ENCODE measurements around the gene KCNJ5. TPM values are rescaled to one million over a fixed set of nuclear protein-coding genes. Genes with fewer than 3 reads are reported as not detected.

The KCNJ5 gene
- total RNA-seq, 4 donors from 2014 or later: 0.31 to 3.2 (median 0.71) TPM

DNA sequence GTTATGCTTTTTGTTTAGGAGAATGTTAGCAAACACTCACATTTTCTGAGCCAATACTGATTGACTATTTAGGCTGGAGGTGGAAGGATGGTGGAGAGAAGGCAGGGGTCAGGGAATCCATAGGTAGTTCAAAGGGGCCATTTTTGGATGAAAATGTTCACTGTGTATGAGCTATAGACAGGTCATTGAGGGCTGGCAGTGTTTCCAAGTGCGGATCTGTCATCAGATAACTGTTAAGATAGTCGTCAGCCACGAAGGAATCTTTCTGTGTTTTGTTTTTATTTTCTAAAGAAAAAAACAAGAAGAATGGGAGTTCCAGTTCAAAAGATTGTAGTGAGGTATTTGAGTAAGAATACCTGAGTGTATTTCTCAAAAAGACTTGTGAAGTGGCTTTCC, 3.1 kb downstream of the KCNJ5 start:
- no peak for ATAC-seq
- WGBS, 2 donors (ENCODE audit: low coverage in 1 of 2): 82 to 95% methylated on average over 3 of the region's 3 CpGs
- TF ChIP-seq CTCF (IDR thresholded peaks at IDR 0.05) (no peak), EP300 (IDR thresholded peaks at IDR 0.05) (no peak), POLR2A (IDR thresholded peaks at IDR 0.05) (no peak), POLR2AphosphoS5 (IDR thresholded peaks at IDR 0.05) (no peak)
- peaks cover 0 to 25% (median 0%) of the 10 kb centered on the region in 3 donors for H3K4me1 ChIP-seq
- no peaks in the 10 kb centered on the region for H3K36me3 ChIP-seq
- H3K4me3 ChIP-seq: no peak overlapping the region
- H3K27ac ChIP-seq: no peak overlapping the region
- peaks cover 17% of the 10 kb centered on the region for H3K27me3 ChIP-seq
- no peaks in the 10 kb centered on the region for H3K9me3 ChIP-seq

DNA sequence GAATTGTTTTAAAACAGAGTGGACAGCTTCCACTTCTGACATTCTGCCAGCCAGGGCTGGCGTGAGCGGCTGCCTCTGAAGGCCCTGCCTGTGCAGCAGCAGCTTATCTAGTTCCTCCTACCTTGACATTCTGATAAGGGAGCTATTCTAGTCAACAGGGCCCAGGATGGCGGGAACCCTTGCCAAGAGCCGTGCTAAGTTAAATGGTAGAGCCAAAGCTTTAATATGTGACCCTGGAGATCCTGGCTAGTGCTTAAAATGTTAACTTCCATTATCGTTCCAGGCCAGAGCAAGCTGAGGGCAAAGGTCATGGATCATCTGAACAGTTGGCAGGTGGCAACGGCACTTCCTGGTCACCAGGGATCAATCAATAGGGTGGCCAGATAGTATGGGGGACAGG, 3.5 kb downstream of the KCNJ5 start:
- Histone ChIP-seq H3K9me3 (no peaks in the 10 kb centered on the region), H3K27me3 (peaks cover 13% of the 10 kb centered on the region), H3K4me1 (peaks cover 0 to 25% (median 0%) of the 10 kb centered on the region in 3 donors), H3K27ac (no peak overlapping the region), H3K36me3 (no peaks in the 10 kb centered on the region), H3K4me3 (no peak overlapping the region)
- no peak for ATAC-seq
- TF ChIP-seq POLR2AphosphoS5 (IDR thresholded peaks at IDR 0.05) (no peak), EP300 (IDR thresholded peaks at IDR 0.05) (no peak), POLR2A (IDR thresholded peaks at IDR 0.05) (no peak), CTCF (IDR thresholded peaks at IDR 0.05) (no peak)
- WGBS, 2 donors (ENCODE audit: low coverage in 1 of 2): 43 to 72% methylated on average over 3 to 4 of the region's 6 CpGs

- Histone ChIP-seq H3K27ac (no peak overlapping the region), H3K4me1 (peaks cover 0 to 24% (median 0%) of the 10 kb centered on the region in 3 donors), H3K27me3 (peaks cover 5% of the 10 kb centered on the region), H3K36me3 (no peaks in the 10 kb centered on the region), H3K4me3 (no peak overlapping the region), H3K9me3 (no peaks in the 10 kb centered on the region)
- TF ChIP-seq POLR2AphosphoS5 (IDR thresholded peaks at IDR 0.05) (no peak), CTCF (IDR thresholded peaks at IDR 0.05) (no peak), EP300 (IDR thresholded peaks at IDR 0.05) (no peak), POLR2A (IDR thresholded peaks at IDR 0.05) (no peak)
- no CpG with 5 or more reads among the region's 9 CpGs for WGBS, 2 donors (ENCODE audit: low coverage in 1 of 2)
- no peak for ATAC-seq
These were observed 4.4 kb downstream of the KCNJ5 start for GRCh38 chr11:128895526-128895925.

DNA sequence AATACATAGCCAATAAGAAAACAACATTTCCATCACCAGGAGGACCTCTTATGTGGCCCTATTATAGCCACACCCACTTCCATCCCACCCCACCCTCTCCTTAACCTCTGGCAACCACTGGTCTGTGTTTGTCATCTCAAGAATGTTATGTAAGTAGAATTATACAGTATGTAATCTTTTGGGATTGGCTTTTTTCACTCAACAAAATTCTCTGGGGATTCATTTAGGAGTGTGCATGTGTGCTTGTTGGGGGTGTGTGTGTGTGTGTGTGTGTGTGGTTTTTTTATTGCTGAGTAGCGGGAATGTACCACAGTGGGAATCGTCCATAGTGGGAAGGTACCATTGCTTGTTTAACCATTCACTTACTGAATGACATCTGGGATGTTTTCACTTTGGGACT, 5.2 kb downstream of the KCNJ5 start:
- no peak for ATAC-seq
- no peak overlapping the region for H3K27ac ChIP-seq

More for the DNA sequence above, 5.2 kb downstream of the KCNJ5 start:
- no peaks in the 10 kb centered on the region for H3K27me3 ChIP-seq
- H3K9me3 ChIP-seq: no peaks in the 10 kb centered on the region
- WGBS, 2 donors (ENCODE audit: low coverage in 1 of 2): 48 to 76% methylated on average over 2 of the region's 2 CpGs
- H3K4me3 ChIP-seq: no peak overlapping the region
- H3K36me3 ChIP-seq: no peaks in the 10 kb centered on the region
- peaks cover 0 to 21% (median 0%) of the 10 kb centered on the region in 3 donors for H3K4me1 ChIP-seq
- no peak for TF ChIP-seq CTCF (IDR thresholded peaks at IDR 0.05)
- no peak for TF ChIP-seq POLR2AphosphoS5 (IDR thresholded peaks at IDR 0.05)
- TF ChIP-seq POLR2A (IDR thresholded peaks at IDR 0.05): no peak
- TF ChIP-seq EP300 (IDR thresholded peaks at IDR 0.05): no peak
